Middle frontal gyrus (tissue), 1 donor: ENCODE measurements around the gene PSMF1.
A peak's percentile ranks its signal among the peaks of the same experiment; 100 is the strongest.
"Not testable (repeated sequence)": the region's sequence is repeated elsewhere in the genome, so short reads cannot be mapped to it uniquely, and the experiment has no call there.

Experiments used
- DNase-seq: peaks from one replicate; pipeline ENCODE4 v3.0.0-alpha.2; 2015; ENCODE audit warnings: low spot score; ENCODE audit errors: extremely low spot score

PSMF1 gene

GRCh38 chr20:1212607-1213396 lies 94.4 kb downstream of the PSMF1 start:
- DNase-seq = peak; percentile 62

GRCh38 chr20:1214838-1215261 lies 96.4 kb downstream of the PSMF1 start:
- no peak for DNase-seq

- no peak for DNase-seq
These were observed 97.2 kb downstream of the PSMF1 start for GRCh38 chr20:1215386-1216170.

- DNase-seq = not testable (repeated sequence)
These were observed 98.4 kb downstream of the PSMF1 start for GRCh38 chr20:1216527-1217427.
